HL-60 (cell line): ENCODE measurements around the gene PLD6.

Experiments used
- GABPA ChIP-seq: IDR thresholded peaks from 2 replicates; pipeline ENCODE4 v1.6.1; 2012; ENCODE audit warnings: low read depth
- REST ChIP-seq: IDR thresholded peaks from 2 replicates; pipeline ENCODE4 v1.6.1; 2012; ENCODE audit warnings: low read depth; ENCODE audit not compliant: insufficient replicate concordance
- TF ChIP-seq, protein P1 (sequence below): IDR thresholded peaks from one replicate; pipeline ENCODE4 v1.5.1; 2011; ENCODE audit warnings: low read length, control low read depth, inconsistent platforms; ENCODE audit not compliant: insufficient read depth

- TF ChIP-seq, protein P1, sequence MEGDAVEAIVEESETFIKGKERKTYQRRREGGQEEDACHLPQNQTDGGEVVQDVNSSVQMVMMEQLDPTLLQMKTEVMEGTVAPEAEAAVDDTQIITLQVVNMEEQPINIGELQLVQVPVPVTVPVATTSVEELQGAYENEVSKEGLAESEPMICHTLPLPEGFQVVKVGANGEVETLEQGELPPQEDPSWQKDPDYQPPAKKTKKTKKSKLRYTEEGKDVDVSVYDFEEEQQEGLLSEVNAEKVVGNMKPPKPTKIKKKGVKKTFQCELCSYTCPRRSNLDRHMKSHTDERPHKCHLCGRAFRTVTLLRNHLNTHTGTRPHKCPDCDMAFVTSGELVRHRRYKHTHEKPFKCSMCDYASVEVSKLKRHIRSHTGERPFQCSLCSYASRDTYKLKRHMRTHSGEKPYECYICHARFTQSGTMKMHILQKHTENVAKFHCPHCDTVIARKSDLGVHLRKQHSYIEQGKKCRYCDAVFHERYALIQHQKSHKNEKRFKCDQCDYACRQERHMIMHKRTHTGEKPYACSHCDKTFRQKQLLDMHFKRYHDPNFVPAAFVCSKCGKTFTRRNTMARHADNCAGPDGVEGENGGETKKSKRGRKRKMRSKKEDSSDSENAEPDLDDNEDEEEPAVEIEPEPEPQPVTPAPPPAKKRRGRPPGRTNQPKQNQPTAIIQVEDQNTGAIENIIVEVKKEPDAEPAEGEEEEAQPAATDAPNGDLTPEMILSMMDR = no peak
- TF ChIP-seq REST = no peak
- TF ChIP-seq GABPA = no peak
These were observed 31.1 kb upstream of the PLD6 start, which contains the start of gene FLCN for GRCh38 chr17:17237026-17237799.
